DMS114 treated with DMSO at 0.1 percent for 48 hours (cell line): ENCODE data around the gene STAT1.

Experiments
- DNase-seq: peaks from one replicate; lab custom pipeline; 2025; ENCODE audit not compliant: unreplicated experiment; lab: John Stamatoyannopoulos, UW

STAT1 gene

DNA sequence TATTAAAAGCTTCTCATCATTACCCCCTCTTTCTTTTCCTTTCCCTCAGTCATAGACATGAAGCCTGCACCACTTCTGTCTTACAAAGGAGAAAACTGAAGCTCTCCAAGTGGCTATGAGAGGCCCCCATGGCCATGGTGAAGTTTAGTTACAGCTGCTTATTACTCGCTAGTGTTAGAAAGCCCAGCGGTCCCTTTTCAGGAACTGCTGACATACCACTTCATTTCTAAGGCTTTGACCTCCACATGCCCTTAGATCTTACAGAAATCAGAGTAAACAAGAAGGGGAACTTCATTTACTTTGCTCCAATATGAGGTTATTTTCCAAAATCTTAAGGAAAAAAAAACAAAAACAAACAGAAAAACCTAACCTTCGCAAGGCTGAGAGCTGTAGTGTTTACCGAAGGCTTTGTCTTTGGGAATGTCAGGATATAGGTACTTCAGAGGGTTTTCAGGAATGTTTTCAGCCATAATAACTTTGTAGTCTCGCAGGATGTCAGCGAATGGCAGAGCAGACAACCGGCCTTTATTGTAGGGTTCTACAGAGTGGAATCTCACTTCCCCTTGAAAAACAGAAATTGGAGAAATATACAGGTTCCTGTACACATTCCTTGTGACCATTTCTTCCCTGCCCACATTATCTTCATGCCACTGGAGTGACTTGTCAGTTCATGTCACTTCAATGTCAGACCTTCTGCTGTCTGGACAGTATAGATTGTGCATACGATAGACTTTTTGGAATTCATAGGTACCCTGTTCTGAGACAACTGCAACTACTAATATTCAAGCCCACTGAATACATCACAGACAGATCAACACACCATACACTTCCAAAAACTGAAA, 18.8 kb upstream of the STAT1 start:
- no peak for DNase-seq

DNA sequence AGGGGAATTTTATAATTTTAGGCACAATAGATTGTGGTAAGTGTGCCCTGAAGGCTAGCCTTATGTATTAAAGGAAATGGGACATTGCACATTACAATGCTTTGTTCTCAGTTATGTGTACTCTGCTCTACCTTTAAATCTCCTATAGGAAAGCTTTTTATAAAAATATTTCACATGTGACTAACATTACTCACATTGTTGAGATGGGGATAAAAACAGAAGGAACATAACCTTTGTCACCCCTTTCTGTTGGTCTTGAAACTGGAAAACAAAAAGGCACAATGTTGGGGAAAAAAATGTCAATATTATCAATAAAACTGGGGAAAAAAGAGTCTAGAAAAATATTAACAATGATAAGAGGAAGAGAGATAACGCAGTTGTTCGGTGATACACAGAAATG, 17.3 kb upstream of the STAT1 start:
- no peak for DNase-seq

DNA sequence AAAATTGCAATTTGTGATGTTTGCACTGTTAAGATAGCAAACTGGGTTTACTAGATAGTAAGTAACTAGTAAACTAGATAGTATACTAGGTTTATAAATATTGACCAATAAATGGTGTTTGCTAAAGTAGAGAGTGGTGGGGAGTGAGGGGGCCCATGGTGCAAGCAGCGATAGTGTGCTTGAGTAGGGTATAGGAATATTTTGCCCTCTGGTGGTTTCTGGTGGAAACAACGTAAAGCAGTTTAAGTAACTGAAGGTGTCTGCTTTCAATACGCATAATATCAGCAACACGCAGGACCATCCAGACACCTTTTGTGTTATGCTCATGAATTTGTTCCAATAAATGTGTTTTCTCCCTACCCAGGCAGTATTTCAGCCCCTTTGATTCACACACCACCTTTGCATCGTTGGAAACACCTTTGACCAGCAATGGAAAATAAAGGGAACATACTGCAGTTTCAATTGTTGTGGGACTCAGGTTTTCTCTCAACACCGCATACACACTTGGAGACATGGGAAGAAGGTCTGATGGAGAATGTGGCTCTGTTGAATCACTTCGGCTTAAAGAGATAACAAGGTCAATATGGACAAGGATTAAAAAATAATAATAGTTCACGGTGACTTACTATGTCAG, 16.7 kb upstream of the STAT1 start:
- peak; percentile 51 for DNase-seq

DNA sequence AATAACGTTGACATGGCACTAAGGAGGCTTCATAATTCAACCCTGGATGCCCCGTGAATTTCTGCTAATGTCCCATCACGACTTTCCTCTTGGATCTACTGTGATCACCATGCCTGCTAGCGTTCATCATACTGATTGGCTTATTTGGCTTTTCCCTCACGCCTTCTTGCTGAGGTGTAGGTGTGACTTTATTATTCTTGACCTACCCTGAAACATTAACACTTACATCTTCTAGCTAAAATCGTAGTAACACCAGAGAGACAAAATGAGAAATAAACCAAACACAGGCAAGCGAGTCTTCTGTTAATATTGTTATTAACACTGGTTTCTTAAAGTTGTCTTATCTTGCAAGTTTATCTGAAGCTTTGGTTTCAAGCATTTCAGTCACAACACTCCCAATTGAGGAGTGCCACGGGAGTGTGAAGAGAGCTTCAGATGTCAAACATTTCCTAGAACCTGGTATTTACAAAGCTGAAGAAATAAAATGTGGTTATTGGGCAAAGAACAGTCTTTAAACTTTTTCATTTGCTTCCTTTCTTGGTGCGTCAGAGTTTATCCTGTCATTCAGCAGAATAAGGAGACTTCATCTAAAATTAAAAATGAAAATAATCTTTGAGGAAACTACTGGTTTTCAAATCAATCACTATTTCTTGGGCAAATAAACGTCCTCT, 15.4 kb upstream of the STAT1 start:
- no peak for DNase-seq

DNA sequence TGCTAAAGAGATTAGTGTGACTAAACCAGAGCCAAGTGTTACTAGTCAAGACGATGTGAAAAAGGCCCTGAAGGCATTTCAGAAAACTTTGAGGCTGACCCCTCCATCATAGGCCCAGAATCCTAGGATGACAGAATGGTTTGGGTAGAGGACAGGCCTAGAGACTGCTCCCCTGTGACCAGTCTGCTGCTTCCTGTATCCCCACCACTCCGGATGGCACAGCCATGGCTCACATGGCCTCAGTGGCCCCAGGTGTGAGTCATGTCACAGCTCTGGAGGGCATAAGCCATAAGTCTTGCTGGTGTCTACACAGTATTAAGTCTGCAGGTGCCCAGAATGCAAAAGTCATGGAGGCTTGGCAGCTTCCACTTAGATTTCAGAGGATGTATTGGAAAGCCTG, 12.4 kb upstream of the STAT1 start:
- DNase-seq = no peak

DNA sequence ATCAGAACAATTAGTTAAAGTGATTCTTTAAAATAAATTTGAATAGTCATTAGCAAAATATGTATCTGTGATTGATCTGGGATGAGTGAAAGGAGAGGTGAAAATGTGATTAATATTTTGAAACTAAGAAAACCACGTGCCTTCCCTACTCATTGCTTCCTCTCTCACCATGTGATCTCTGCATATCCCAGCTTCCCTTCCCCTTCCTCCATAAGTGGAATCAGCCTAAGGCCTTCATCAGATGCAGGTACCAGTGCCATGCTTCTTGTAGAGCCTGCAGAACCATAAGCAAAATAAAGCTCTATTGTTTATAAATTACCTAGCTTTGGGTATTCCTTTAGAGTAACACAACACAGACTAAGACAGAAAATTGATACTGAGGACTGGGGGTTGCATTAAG, 11.2 kb upstream of the STAT1 start:
- DNase-seq = no peak

DNA sequence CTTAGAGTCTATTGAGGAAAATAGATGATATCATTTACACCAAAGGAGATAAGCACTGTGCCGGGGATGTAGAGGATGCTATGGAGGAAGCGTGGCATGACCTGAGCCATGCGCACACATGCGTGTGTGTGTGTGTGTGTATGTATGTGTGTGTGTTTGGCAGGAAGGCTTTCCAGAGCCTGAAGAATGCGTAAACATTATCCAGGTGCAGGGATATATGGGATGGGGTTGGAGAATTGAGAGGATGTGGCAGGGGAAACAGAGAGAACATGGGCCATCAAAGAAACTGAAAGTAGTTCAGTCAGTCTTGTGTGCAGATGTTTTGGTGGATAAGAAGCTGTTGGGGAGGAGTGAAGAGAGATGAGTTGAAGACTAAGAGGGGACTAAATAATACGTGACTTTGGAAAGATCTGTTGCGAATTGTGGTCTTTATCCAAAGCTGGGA, 9.3 kb upstream of the STAT1 start:
- no peak for DNase-seq

DNA sequence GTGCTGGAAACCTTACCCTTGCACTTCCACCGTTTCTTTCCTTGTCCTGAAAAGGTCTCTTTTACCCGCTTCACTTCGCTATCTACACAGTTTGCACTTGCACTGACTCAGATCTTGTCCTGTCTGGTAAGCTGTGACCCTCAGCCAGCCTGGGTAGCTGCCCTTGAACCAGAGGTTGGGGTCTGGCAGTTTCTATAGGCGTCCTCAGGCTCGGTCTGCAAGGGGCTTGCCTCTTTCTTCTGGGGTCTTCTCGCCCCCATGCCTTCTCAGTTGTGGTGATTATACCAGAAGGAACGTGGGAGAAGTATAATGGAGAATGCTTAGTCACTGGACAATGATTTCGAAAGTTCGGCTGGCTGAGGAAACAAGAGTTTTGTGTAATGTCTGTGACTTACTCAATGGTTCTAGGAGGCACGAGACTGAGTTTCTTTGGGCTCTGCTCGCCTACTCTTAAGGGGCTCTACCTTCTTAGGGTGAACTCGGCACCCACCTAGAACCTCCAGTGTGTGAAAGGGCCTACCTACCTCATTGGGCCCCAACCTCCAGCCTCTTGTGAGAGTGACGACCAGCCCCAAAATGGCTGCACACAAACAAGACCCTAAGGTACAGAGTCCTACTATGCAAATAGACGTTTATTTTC, 6.9 kb upstream of the STAT1 start:
- DNase-seq = no peak

DNA sequence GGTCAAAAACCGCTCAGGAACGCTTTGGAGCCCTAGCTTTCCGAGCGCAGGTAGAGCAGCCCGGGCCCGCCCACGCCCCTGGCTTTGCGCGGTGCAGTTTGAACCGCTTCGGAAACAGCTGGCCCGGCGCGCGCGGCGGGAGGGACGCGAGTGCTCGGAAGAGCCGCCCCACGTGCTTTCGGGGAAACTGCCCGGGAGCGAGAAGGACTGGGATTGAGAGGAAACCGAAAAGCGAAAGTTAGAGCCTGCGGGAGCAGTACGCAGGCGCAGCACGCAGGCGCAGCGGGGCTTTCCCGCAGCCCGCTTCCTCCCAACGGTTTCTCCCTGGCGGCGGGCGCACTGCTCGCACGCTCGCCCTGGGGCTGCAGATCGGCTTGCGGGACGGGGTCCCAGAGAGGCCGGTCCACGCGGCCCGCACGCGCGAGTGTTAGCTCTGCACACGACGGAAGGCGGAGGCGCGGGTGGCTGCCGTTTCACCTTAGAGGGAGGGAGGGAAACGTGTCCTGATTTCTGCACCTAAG, 6.3 kb upstream of the STAT1 start:
- DNase-seq = peak; percentile 90

DNA sequence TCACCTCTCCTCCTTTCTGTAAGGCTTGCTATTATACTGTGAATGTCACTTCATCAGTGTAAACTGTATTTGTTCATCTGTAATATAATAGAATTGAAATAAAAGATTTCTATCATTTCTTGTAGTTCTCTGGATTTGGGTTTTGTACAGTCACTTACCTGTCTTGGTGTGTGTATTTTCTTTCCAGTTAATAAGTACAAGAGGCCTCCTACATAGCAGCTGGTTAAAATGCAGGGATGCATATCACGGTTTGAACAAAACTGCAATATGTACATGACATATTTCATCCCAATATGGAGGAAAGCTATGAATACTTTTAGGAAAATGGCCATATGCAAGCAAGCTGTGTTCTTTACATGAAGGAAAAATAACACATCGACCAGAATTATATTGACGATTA, 5.4 kb upstream of the STAT1 start:
- no peak for DNase-seq

DNA sequence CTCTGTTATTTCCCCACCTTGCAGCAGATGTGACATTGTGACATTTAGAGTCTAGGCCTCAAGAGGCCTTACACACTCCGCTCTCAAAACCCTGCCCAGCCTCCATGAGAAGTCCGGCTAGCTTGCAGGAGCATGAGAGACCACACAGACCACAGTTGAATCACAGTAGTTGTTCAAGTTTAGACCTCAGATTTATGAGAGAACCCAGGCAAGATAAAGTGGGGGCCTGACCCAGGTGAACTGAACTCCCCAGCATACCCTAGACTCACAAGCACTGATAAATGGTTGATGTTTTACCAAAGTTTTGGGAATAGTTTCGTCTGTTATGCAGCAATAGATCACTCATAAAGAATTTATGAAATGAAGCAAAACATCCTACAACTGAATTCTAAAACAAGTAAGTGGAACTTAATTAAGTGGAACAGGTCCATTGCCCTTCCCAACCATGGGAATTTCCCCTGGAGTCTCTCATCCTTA, 4.7 kb upstream of the STAT1 start:
- no peak for DNase-seq

DNA sequence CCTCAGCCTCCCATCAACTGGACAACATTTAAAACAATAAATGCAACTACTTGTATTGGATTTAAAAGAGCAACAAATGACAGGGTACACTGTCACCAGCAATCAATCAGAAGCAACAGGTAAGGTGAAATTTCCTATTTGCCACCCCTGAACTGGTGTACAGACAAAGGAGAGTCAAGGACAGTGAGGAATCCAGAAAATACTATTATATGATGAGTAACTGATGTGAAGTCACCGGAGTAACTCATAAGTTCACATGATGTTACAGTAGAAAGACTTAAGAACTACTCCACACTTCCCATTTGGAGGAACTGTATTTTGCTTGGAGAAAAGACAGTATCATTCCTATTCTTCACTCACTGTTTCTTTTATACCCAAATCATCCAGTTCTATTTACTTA, 4.1 kb upstream of the STAT1 start:
- no peak for DNase-seq

DNA sequence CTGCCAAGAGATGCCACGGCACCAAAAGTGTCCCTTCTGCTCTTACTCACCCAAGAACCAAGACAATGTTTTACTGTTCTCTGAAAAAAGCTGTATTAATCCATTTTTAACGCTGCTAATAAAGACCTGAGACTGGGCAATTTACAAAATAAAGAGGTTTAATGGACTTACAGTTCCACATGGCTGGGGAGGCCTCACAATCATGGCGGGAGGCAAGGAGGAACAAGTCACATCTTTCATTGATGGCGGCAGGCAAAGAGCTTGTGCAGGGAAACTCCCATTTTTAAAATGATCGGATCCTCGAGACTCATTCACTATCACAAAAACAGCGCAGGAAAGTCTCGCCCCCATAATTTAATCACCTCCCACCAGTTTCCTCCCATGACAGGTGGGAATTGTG, 1.9 kb upstream of the STAT1 start:
- no peak for DNase-seq

DNA sequence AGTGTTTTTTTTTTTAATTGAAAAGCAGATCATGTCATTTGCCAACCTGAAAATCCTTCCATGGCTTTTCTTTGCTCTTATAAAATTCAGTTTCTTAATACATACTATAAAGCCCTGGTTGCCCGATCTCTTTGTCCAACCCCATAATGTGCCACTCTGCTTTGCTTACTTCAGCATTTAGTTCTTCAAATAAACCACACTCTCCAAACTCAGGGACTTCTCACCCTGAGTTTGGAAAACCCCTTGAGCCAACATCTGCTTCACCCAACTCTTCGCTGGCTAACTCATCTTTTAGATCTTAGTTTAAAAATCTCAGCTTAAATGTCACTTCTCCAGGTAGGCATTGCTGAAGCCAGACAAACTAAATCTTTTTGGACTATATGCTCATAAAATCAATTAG, 1.3 kb upstream of the STAT1 start:
- DNase-seq = no peak

DNA sequence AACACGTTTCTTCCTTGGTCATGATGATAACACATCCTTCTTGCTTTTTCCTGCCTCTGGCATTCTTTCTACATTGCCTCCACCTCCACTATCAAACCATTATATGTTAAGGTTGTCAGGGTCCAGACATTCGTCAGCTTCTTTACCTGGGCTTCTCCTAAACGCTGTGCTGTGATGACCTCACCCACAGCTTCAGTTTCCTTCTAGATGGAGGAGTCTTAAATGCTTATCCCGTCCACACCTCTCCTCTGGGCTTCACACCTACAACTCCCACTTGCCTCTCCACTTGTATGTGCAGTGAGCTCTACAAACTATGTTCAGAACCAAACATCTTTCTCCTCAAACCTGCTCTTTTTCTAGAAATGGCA, 666 bp upstream of the STAT1 start:
- DNase-seq = no peak

DNA sequence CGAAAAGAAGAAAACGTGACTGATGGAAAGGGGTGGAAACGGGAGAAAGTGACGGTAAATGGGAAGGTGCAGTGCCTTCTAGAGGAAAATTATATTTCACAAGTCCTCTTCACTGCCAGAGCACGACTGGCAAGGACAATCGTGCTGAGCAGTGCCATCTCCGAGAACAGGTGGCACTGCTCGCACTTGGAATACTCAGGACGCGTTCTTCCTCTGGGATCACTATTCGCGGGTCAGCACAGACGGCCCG, 364 bp downstream of the STAT1 start:
- no peak for DNase-seq

DNA sequence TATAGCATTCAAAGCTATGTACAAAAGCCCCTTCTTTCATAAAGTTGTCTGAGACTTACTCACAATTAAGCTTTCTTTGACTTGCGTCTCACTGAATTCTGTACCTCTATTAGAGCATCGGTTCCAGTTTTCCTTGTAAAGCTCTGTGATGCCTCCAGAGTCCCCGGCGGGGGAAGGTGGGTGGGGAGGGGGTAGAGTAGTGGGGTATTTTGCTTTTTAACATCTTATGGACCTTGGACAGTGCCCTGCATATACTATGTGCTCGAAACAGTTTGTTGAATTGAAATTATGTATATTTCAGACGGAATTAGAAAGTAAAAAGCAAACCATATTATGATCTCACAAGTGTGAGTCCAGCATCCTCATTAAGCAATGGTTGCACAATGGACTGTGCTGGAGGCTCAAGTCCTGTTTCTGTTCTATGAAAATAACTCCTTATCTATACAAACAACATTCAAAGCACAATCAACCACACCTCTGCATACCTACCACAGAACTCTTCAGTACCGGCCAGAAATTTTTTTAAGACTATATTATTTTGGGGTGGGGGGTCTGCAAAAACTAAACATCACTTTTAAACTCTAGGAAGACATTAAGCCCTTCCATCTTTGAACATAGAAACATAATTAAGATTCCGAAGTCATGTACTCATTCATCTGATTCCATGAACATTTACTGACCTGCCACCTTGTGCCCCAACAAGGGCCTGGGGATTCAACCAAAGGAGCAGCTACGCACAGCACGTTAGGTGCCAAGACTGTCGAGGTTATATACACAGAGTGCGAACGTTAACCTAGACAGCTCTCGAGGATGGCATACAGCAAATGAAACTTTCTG, 908 bp downstream of the STAT1 start:
- no peak for DNase-seq

DNA sequence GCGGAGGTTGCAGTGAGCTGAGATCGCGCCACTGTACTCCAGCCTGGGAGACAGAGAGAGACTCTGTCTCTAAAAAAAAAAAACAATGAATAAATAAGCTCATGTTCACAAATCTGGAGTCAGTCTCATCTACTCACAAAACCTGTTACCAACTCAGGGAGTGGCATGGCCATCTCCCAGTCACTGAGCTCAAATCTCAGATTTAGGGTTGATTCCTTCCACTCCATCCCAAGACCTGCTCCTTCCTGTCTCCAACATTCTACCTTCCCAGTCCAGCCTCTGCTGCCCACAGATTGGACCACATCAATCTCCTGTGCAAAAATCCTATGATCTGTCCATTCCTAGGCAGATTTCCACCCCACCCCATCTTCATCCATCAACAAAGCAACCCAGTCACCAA, 1.6 kb downstream of the STAT1 start:
- no peak for DNase-seq

DNA sequence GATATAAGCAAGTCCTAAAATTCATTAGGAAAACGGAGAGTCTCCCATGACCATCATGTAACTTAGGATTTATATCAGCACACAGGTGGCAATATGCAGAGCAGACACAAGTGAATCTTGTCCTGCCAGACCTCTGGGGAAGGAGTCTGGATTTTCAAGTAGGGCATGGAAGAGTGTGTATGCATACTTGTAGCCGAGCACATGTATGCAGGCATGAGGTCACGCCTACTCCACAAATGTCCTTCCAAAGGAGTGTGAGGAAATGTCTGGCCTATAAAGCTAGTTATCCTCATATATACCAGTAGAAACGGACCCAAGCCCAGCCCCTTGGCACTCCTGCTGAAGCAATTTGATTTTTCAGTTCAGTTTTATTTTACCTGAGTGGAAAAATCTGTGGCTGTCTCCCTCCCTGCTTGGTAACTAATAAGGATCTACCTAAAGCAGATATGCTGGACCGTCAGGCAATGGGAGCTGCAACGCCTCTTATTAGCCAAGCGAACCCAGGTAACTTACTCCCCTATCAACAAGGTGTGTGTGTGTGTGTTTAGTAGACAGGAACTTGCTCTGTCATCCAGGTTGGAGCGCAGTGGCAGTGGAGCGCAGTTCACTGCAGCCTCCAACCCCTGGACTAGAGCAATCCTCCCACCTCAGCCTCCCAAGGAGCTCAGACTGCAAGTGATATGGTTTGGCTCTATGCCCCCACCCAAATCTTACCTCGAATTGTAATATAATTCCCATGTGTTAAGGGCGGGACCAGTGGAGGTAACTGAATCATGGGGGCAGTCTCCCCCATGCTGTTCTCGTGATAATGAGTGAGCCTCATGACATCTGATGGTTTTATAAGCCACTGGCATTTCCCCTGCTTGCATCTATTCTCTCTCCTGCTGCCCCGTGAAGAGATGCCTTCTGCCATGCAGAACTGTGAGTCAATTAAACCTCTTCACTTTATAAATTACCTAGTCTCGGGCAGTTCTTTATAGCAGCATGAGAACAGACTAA, 2.8 kb downstream of the STAT1 start:
- DNase-seq = no peak
